HEK293 (cell line): Measurements from ENCODE around the gene VANGL1.

ENCODE experiments used
- GLI4 ChIP-seq: fragments of 450-650 bp; formaldehyde crosslinking; IDR thresholded peaks from 2 replicates; pipeline ENCODE4 v1.5.1; 2016; ENCODE audit warnings: missing biosample characterization, missing genetic modification characterization
- GLIS2 ChIP-seq: fragments of 450-650 bp; formaldehyde crosslinking; IDR thresholded peaks from 2 replicates; pipeline ENCODE4 v1.5.1; 2016; ENCODE audit warnings: missing biosample characterization, missing genetic modification characterization
- KLF16 ChIP-seq: fragments of 450-650 bp; formaldehyde crosslinking; IDR thresholded peaks from 2 replicates; pipeline ENCODE4 v1.5.1; 2017; ENCODE audit warnings: missing biosample characterization, missing genetic modification characterization
- KLF9 ChIP-seq: fragments of 450-650 bp; formaldehyde crosslinking; IDR thresholded peaks from 2 replicates; pipeline ENCODE4 v1.5.1; 2016; ENCODE audit warnings: missing biosample characterization, missing genetic modification characterization, low read depth
- SCRT1 ChIP-seq: fragments of 450-650 bp; formaldehyde crosslinking; IDR thresholded peaks from 2 replicates; pipeline ENCODE4 v1.5.1; 2016; ENCODE audit warnings: missing biosample characterization, missing genetic modification characterization, borderline replicate concordance
- SCRT2 ChIP-seq: fragments of 450-650 bp; formaldehyde crosslinking; IDR thresholded peaks from 2 replicates; pipeline ENCODE4 v1.5.1; 2016; ENCODE audit warnings: missing biosample characterization, missing genetic modification characterization
- TRIM28 ChIP-seq: IDR thresholded peaks from 2 replicates; pipeline ENCODE4 v1.6.1; 2011; ENCODE audit warnings: low read length, control low read depth, borderline replicate concordance
- ZBTB20 ChIP-seq: fragments of 450-650 bp; formaldehyde crosslinking; IDR thresholded peaks from 2 replicates; pipeline ENCODE4 v1.5.1; 2016; ENCODE audit warnings: missing biosample characterization, missing genetic modification characterization
- ZBTB26 ChIP-seq: fragments of 450-650 bp; formaldehyde crosslinking; optimal IDR thresholded peaks from 2 replicates; pipeline ENCODE3; 2016; ENCODE audit warnings: missing biosample characterization, mild to moderate bottlenecking, missing genetic modification characterization
- ZBTB48 ChIP-seq: fragments of 450-650 bp; formaldehyde crosslinking; IDR thresholded peaks from 2 replicates; pipeline ENCODE4 v1.5.1; 2016; ENCODE audit warnings: missing biosample characterization, missing genetic modification characterization
- ZBTB8A ChIP-seq: fragments of 450-650 bp; formaldehyde crosslinking; IDR thresholded peaks from 2 replicates; pipeline ENCODE4 v1.5.1; 2016; ENCODE audit warnings: missing biosample characterization, missing genetic modification characterization
- ZEB2 ChIP-seq: fragments of 450-650 bp; formaldehyde crosslinking; IDR thresholded peaks from 2 replicates; pipeline ENCODE4 v1.5.1; 2016; ENCODE audit warnings: missing biosample characterization, missing genetic modification characterization
- ZFP3 ChIP-seq: fragments of 450-650 bp; formaldehyde crosslinking; IDR thresholded peaks from 2 replicates; pipeline ENCODE4 v1.5.1; 2016; ENCODE audit warnings: low read depth, missing biosample characterization, missing genetic modification characterization
- ZFP37 ChIP-seq: fragments of 450-650 bp; formaldehyde crosslinking; IDR thresholded peaks from 2 replicates; pipeline ENCODE4 v1.5.1; 2016; ENCODE audit warnings: missing biosample characterization, missing genetic modification characterization
- ZFP69B ChIP-seq: fragments of 450-650 bp; formaldehyde crosslinking; IDR thresholded peaks from 2 replicates; pipeline ENCODE4 v1.5.1; 2016; ENCODE audit warnings: missing biosample characterization, missing genetic modification characterization
- ZIC2 ChIP-seq: fragments of 450-650 bp; formaldehyde crosslinking; IDR thresholded peaks from 2 replicates; pipeline ENCODE4 v1.5.1; 2016; ENCODE audit warnings: missing biosample characterization, missing genetic modification characterization
- ZNF248 ChIP-seq: fragments of 450-650 bp; formaldehyde crosslinking; IDR thresholded peaks from 2 replicates; pipeline ENCODE4 v1.5.1; 2017; ENCODE audit warnings: missing biosample characterization, missing genetic modification characterization
- ZNF341 ChIP-seq: fragments of 450-650 bp; formaldehyde crosslinking; IDR thresholded peaks from 2 replicates; pipeline ENCODE4; 2016; ENCODE audit warnings: low read depth, missing biosample characterization, missing genetic modification characterization
- ZNF366 ChIP-seq: fragments of 450-650 bp; formaldehyde crosslinking; conservative IDR thresholded peaks from 2 replicates; pipeline ENCODE4 v1.5.1; 2016; ENCODE audit warnings: missing biosample characterization, missing genetic modification characterization
- ZNF391 ChIP-seq: fragments of 450-650 bp; formaldehyde crosslinking; IDR thresholded peaks from 2 replicates; pipeline ENCODE4 v1.5.1; 2016; ENCODE audit warnings: low read depth, missing biosample characterization, missing genetic modification characterization, borderline replicate concordance
- ZNF394 ChIP-seq: fragments of 450-650 bp; formaldehyde crosslinking; IDR thresholded peaks from 2 replicates; pipeline ENCODE4 v1.5.1; 2016; ENCODE audit warnings: missing biosample characterization, missing genetic modification characterization, mild to moderate bottlenecking, moderate library complexity, borderline replicate concordance
- ZNF423 ChIP-seq: fragments of 450-650 bp; formaldehyde crosslinking; IDR thresholded peaks from 2 replicates; pipeline ENCODE4 v1.5.1; 2016; ENCODE audit warnings: missing biosample characterization, missing genetic modification characterization
- ZNF48 ChIP-seq: fragments of 450-650 bp; formaldehyde crosslinking; IDR thresholded peaks from 2 replicates; pipeline ENCODE4 v1.5.1; 2016; ENCODE audit warnings: missing biosample characterization, missing genetic modification characterization
- ZNF521 ChIP-seq: fragments of 450-650 bp; formaldehyde crosslinking; IDR thresholded peaks from 2 replicates; pipeline ENCODE4 v1.5.1; 2017; ENCODE audit warnings: missing biosample characterization, mild to moderate bottlenecking, missing genetic modification characterization
- ZNF645 ChIP-seq: fragments of 450-650 bp; formaldehyde crosslinking; IDR thresholded peaks from 2 replicates; pipeline ENCODE4; 2016; ENCODE audit warnings: missing biosample characterization, missing genetic modification characterization
- ZNF654 ChIP-seq: fragments of 450-650 bp; formaldehyde crosslinking; IDR thresholded peaks from 2 replicates; pipeline ENCODE4 v1.5.1; 2016; ENCODE audit warnings: low read depth, missing biosample characterization, missing genetic modification characterization
- ZNF658 ChIP-seq: fragments of 450-650 bp; formaldehyde crosslinking; IDR thresholded peaks from 2 replicates; pipeline ENCODE4; 2016; ENCODE audit warnings: missing biosample characterization, missing genetic modification characterization
- ZNF660 ChIP-seq: fragments of 450-650 bp; IDR thresholded peaks from 2 replicates; pipeline ENCODE4 v1.5.1; 2018; ENCODE audit warnings: missing biosample characterization, mild to moderate bottlenecking, missing genetic modification characterization
- ZNF692 ChIP-seq: fragments of 450-650 bp; formaldehyde crosslinking; IDR thresholded peaks from 2 replicates; pipeline ENCODE4 v1.5.1; 2016; ENCODE audit warnings: missing biosample characterization, missing genetic modification characterization
- ZNF747 ChIP-seq: fragments of 450-650 bp; formaldehyde crosslinking; IDR thresholded peaks from 2 replicates; pipeline ENCODE4 v1.5.1; 2016; ENCODE audit warnings: missing biosample characterization, missing genetic modification characterization
- ZNF776 ChIP-seq: fragments of 450-650 bp; formaldehyde crosslinking; IDR thresholded peaks from 2 replicates; pipeline ENCODE4 v1.5.0; 2017; ENCODE audit warnings: missing biosample characterization, missing genetic modification characterization, borderline replicate concordance
- ZNF777 ChIP-seq: fragments of 450-650 bp; formaldehyde crosslinking; IDR thresholded peaks from 2 replicates; pipeline ENCODE4 v1.5.1; 2017; ENCODE audit warnings: missing biosample characterization, missing genetic modification characterization, borderline replicate concordance
- ZNF792 ChIP-seq: fragments of 450-650 bp; formaldehyde crosslinking; IDR thresholded peaks from 2 replicates; pipeline ENCODE4 v1.5.1; 2016; ENCODE audit warnings: missing biosample characterization, missing genetic modification characterization
- ZNF837 ChIP-seq: fragments of 450-650 bp; formaldehyde crosslinking; IDR thresholded peaks from 2 replicates; pipeline ENCODE4 v1.5.1; 2016; ENCODE audit warnings: missing biosample characterization, missing genetic modification characterization
- ZNF843 ChIP-seq: fragments of 450-650 bp; formaldehyde crosslinking; IDR thresholded peaks from 2 replicates; pipeline ENCODE4 v1.5.1; 2016; ENCODE audit warnings: missing biosample characterization, missing genetic modification characterization
- TF ChIP-seq, protein P1 (sequence below): fragments of 450-650 bp; formaldehyde crosslinking; IDR thresholded peaks from 2 replicates; pipeline ENCODE4 v1.5.1; 2016; ENCODE audit warnings: missing biosample characterization, missing genetic modification characterization

Gene VANGL1

GRCh38 chr1:115642168-115643072 is 650 bp downstream of the VANGL1 start (continued):
- TF ChIP-seq ZNF521 (tag by site-specific recombination) = no peak
- TF ChIP-seq ZNF645 = no peak
- TF ChIP-seq TRIM28 = peak; percentile 62; the same call in 1 of the 2 replicates
- TF ChIP-seq ZNF660 (tag by site-specific recombination) = no peak
- no peak for TF ChIP-seq GLI4 (tag by site-specific recombination)
- no peak for TF ChIP-seq ZNF792 (tag by site-specific recombination)
- TF ChIP-seq, protein P1, sequence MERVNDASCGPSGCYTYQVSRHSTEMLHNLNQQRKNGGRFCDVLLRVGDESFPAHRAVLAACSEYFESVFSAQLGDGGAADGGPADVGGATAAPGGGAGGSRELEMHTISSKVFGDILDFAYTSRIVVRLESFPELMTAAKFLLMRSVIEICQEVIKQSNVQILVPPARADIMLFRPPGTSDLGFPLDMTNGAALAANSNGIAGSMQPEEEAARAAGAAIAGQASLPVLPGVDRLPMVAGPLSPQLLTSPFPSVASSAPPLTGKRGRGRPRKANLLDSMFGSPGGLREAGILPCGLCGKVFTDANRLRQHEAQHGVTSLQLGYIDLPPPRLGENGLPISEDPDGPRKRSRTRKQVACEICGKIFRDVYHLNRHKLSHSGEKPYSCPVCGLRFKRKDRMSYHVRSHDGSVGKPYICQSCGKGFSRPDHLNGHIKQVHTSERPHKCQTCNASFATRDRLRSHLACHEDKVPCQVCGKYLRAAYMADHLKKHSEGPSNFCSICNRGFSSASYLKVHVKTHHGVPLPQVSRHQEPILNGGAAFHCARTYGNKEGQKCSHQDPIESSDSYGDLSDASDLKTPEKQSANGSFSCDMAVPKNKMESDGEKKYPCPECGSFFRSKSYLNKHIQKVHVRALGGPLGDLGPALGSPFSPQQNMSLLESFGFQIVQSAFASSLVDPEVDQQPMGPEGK (tag by site-specific recombination) = peak; percentile 28
- peak; percentile 94 for TF ChIP-seq SCRT2 (tag by site-specific recombination)
- TF ChIP-seq ZNF658 (tag by site-specific recombination) = no peak
- TF ChIP-seq ZNF837 (tag by site-specific recombination) = no peak
- TF ChIP-seq SCRT1 (tag by site-specific recombination) = peak; percentile 62; the same call in 1 of the 2 replicates
- no peak for TF ChIP-seq ZNF654 (tag by site-specific recombination)
- peak; percentile 41; the same call in 1 of the 2 replicates for TF ChIP-seq ZEB2
- no peak for TF ChIP-seq ZNF747 (tag by site-specific recombination)
- peak; percentile 80 for TF ChIP-seq ZBTB26
- peak; percentile 30; the same call in 1 of the 2 replicates for TF ChIP-seq ZNF692 (tag by site-specific recombination)
- TF ChIP-seq ZNF776 (tag by site-specific recombination) = no peak
- peak; percentile 63; the same call in 1 of the 2 replicates for TF ChIP-seq ZBTB48
- TF ChIP-seq ZNF341 (tag by site-specific recombination) = peak; percentile 65
- peak; percentile 92 for TF ChIP-seq ZBTB8A
- TF ChIP-seq ZBTB20 = peak; percentile 87
- TF ChIP-seq ZNF777 (tag by site-specific recombination) = peak; percentile 94
- no peak for TF ChIP-seq ZFP69B (tag by site-specific recombination)
- no peak for TF ChIP-seq KLF16 (tag by site-specific recombination)
- peak; percentile 82 for TF ChIP-seq ZIC2
- no peak for TF ChIP-seq ZNF394 (tag by site-specific recombination)
- TF ChIP-seq ZNF48 (tag by site-specific recombination) = no peak
- TF ChIP-seq ZFP3 = peak; percentile 52; the same call in 1 of the 2 replicates
- peak; percentile 17; the same call in 1 of the 2 replicates for TF ChIP-seq KLF9 (tag by site-specific recombination)
- no peak for TF ChIP-seq ZNF391 (tag by site-specific recombination)
- peak; percentile 73 for TF ChIP-seq GLIS2
- TF ChIP-seq ZNF843 (tag by site-specific recombination) = no peak
- peak; percentile 32; the same call in 1 of the 2 replicates for TF ChIP-seq ZNF423
- TF ChIP-seq ZNF366 (tag by site-specific recombination) = no peak
- no peak for TF ChIP-seq ZNF248
- no peak for TF ChIP-seq ZFP37 (tag by site-specific recombination)
